HL-60 (cell line): ENCODE data around the gene PDGFC.

Experiments used
- DNase-seq, 2 experiments: peaks; one replicate each; pipeline ENCODE4 v3.0.0-alpha.2; 2010 to 2020; ENCODE audit warnings: low read depth in 1 of 2, low spot score in 1 of 2
- H3K27ac ChIP-seq: fragments of 250-450 bp; sonication (Bioruptor Pico); replicated peaks from 2 replicates; pipeline ENCODE4 v1.5.1; 2020; ENCODE audit warnings: mild to moderate bottlenecking, moderate library complexity
- H3K27me3 ChIP-seq: fragments of 250-450 bp; sonication (Bioruptor Pico); 2 replicates; pipeline ENCODE4 v1.5.1; 2021; ENCODE audit warnings: mild to moderate bottlenecking, moderate library complexity; ENCODE audit not compliant: insufficient read depth, poor library complexity, severe bottlenecking
- H3K4me3 ChIP-seq: replicated peaks from 2 replicates; pipeline ENCODE4 v1.5.1; 2011; ENCODE audit warnings: mild to moderate bottlenecking, control low read depth, low read length; ENCODE audit not compliant: insufficient read depth
- CTCF ChIP-seq: IDR thresholded peaks from one replicate; pipeline ENCODE4 v1.5.1; 2011; ENCODE audit warnings: low read length, control low read depth, inconsistent platforms; ENCODE audit not compliant: insufficient read depth
- GABPA ChIP-seq: IDR thresholded peaks from 2 replicates; pipeline ENCODE4 v1.6.1; 2012; ENCODE audit warnings: low read depth
- POLR2AphosphoS5 ChIP-seq: IDR thresholded peaks from 2 replicates; pipeline ENCODE4 v1.6.1; 2012; ENCODE audit warnings: low read depth
- REST ChIP-seq: IDR thresholded peaks from 2 replicates; pipeline ENCODE4 v1.6.1; 2012; ENCODE audit warnings: low read depth; ENCODE audit not compliant: insufficient replicate concordance
- SPI1 ChIP-seq: IDR thresholded peaks from 2 replicates; pipeline ENCODE4 v1.6.1; 2012; ENCODE audit warnings: low read depth, mild to moderate bottlenecking, borderline replicate concordance

Gene PDGFC

DNA sequence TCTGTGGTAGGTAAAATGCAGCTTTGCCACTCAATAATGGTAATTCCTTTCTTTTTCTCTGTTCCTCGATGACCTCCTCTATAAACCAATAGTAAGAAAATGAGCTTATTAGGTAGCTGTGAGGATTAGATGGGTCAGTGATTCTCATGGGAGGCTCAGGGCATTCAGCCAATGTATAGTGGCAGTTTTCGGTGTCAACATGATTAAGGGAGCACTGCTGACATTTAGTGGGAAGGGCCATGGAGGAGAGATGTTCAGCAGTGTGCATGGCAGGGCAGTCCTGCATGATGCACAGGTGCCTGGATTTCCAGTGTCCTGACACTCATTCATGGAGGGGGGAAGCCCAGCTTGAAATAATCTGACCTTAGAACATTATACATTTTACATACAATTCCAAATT is 232.8 kb downstream of the PDGFC start:
- no peaks in the 10 kb centered on the region for H3K27me3 ChIP-seq
- H3K4me3 ChIP-seq, result no peak overlapping the region
- TF ChIP-seq CTCF, result no peak
- no peak overlapping the region for H3K27ac ChIP-seq
- no peak for DNase-seq

- TF ChIP-seq POLR2AphosphoS5 (no peak), CTCF (no peak), SPI1 (no peak), GABPA (no peak), REST (no peak)
- Histone ChIP-seq H3K4me3 (no peak overlapping the region), H3K27ac (no peak overlapping the region), H3K27me3 (no peaks in the 10 kb centered on the region)
- DNase-seq, result no peak
Observed at GRCh38 chr4:156734965-156735895, 236.4 kb downstream of the PDGFC start.

DNA sequence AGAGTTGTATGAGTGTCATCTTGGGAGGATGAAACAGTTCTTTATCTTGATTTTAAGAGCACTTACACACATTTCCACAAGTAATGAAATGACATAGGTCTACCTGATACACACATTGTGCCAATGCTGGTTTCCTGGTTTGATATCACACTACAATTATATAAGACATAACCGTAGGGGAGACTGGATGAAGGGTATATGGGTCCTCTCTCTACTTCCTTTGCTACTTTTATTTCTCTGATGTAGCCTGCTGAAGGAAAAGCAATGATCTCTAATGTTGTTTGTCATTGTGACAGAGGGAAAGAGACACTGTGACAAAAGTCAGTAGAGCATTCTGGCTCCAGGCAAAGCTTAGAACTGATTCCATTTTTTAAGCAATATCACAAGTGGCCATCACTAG is 238.0 kb downstream of the PDGFC start:
- TF ChIP-seq SPI1 (no peak), REST (no peak), CTCF (no peak), GABPA (no peak), POLR2AphosphoS5 (no peak)
- no peak for DNase-seq
- H3K27ac ChIP-seq, result no peak overlapping the region
- no peak overlapping the region for H3K4me3 ChIP-seq
- H3K27me3 ChIP-seq, result no peaks in the 10 kb centered on the region

- TF ChIP-seq SPI1, result no peak
- no peak for TF ChIP-seq GABPA
- no peak for DNase-seq
- H3K27me3 ChIP-seq, result no peaks in the 10 kb centered on the region
- H3K4me3 ChIP-seq, result no peak overlapping the region
- no peak overlapping the region for H3K27ac ChIP-seq
Observed at GRCh38 chr4:156732634-156733033, 239.0 kb downstream of the PDGFC start.
